Thyroid gland (tissue), 4 donors: ENCODE data around the gene KLF11.

Experiments
- POLR2A ChIP-seq, 2 donors: fragments of 450-650 bp; IDR thresholded peaks; one replicate each; pipeline ENCODE4 v1.6.1; 2017; ENCODE audit warnings: antibody characterized with exemption in 2 of 2, mild to moderate bottlenecking in 2 of 2, moderate library complexity in 1 of 2
- TF ChIP-seq, protein P1 (sequence below), 6 experiments: fragments of 200-600 bp in 3 of 6; fragments of 450-650 bp in 3 of 6; sonication (generic) in 3 of 6; IDR thresholded peaks; one replicate each; pipeline ENCODE4 v1.5.1; 2016 to 2019; ENCODE audit warnings: antibody characterized with exemption in 6 of 6, mild to moderate bottlenecking in 2 of 6, inconsistent platforms in 1 of 6, moderate library complexity in 1 of 6

GRCh38 chr2:10017313-10017941 is 25.9 kb upstream of the KLF11 start:
- TF ChIP-seq, protein P1, sequence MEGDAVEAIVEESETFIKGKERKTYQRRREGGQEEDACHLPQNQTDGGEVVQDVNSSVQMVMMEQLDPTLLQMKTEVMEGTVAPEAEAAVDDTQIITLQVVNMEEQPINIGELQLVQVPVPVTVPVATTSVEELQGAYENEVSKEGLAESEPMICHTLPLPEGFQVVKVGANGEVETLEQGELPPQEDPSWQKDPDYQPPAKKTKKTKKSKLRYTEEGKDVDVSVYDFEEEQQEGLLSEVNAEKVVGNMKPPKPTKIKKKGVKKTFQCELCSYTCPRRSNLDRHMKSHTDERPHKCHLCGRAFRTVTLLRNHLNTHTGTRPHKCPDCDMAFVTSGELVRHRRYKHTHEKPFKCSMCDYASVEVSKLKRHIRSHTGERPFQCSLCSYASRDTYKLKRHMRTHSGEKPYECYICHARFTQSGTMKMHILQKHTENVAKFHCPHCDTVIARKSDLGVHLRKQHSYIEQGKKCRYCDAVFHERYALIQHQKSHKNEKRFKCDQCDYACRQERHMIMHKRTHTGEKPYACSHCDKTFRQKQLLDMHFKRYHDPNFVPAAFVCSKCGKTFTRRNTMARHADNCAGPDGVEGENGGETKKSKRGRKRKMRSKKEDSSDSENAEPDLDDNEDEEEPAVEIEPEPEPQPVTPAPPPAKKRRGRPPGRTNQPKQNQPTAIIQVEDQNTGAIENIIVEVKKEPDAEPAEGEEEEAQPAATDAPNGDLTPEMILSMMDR (IDR thresholded peaks at IDR 0.05): no peak
- TF ChIP-seq POLR2A (IDR thresholded peaks at IDR 0.05): no peak
